Transverse colon (tissue), 4 donors: ENCODE measurements around the gene TTBK1.

ENCODE experiments used
- CTCF ChIP-seq, 5 experiments: fragments of 200-600 bp in 3 of 5; fragments of 450-650 bp in 2 of 5; sonication (generic) in 3 of 5; IDR thresholded peaks; 1 replicate in 2 of 5; 2 replicates in 3 of 5; pipeline ENCODE4 v1.5.1; 2016 to 2017; ENCODE audit warnings: antibody characterized with exemption in 5 of 5, inconsistent platforms in 3 of 5, mild to moderate bottlenecking in 2 of 5, moderate library complexity in 1 of 5
- EP300 ChIP-seq: sonication (generic); formaldehyde crosslinking; IDR thresholded peaks from one replicate; pipeline ENCODE4 v1.6.1; 2017; ENCODE audit warnings: antibody characterized with exemption, low read depth
- POLR2A ChIP-seq: fragments of 450-650 bp; IDR thresholded peaks from one replicate; pipeline ENCODE4 v1.6.1; 2016; ENCODE audit warnings: antibody characterized with exemption, mild to moderate bottlenecking, moderate library complexity
- POLR2AphosphoS5 ChIP-seq, 3 donors: sonication (generic); formaldehyde crosslinking; IDR thresholded peaks; one replicate each; pipeline ENCODE4 v1.6.1; 2016; ENCODE audit warnings: antibody characterized with exemption in 3 of 3

- TF ChIP-seq POLR2A (no peak), CTCF (IDR thresholded peaks at IDR 0.05) (no peak), EP300 (no peak), POLR2AphosphoS5 (IDR thresholded peaks at IDR 0.05) (no peak)
Observed at GRCh38 chr6:43193929-43194328, 49.4 kb upstream of the TTBK1 start.
